ENCODE results near the gene TALDO1.

The TALDO1 gene

DNA sequence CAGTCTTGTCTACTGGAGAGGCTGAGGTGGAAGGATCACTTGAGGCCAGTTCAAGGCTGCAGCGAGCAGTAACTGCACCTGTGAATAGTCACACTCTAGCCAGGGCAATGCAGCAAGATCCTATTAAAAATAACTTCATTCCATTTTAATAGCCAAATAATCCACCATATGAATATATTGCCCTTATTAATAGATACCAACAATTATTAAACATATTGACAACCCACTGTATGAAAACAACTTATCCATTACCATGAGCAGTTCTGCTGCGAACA, 19.6 kb downstream of the TALDO1 start:
- no peak for TF ChIP-seq CTCF (IDR thresholded peaks at IDR 0.05; ENCODE audit: insufficient read depth, missing control alignments)
- DNase-seq (ENCODE audit: insufficient read length, low spot score), result no peak
- no peak for FAIRE-seq

GRCh38 chr11:767238-767637, 20.0 kb downstream of the TALDO1 start:
- DNase-seq (ENCODE audit: insufficient read length, low spot score), result no peak
- no peak for FAIRE-seq
- no peak for TF ChIP-seq CTCF (IDR thresholded peaks at IDR 0.05; ENCODE audit: insufficient read depth, missing control alignments)

- FAIRE-seq, result no peak
- no peak for TF ChIP-seq CTCF (IDR thresholded peaks at IDR 0.05; ENCODE audit: insufficient read depth, missing control alignments)
Measured at GRCh38 chr11:769887-770641, 22.8 kb downstream of the TALDO1 start.

DNA sequence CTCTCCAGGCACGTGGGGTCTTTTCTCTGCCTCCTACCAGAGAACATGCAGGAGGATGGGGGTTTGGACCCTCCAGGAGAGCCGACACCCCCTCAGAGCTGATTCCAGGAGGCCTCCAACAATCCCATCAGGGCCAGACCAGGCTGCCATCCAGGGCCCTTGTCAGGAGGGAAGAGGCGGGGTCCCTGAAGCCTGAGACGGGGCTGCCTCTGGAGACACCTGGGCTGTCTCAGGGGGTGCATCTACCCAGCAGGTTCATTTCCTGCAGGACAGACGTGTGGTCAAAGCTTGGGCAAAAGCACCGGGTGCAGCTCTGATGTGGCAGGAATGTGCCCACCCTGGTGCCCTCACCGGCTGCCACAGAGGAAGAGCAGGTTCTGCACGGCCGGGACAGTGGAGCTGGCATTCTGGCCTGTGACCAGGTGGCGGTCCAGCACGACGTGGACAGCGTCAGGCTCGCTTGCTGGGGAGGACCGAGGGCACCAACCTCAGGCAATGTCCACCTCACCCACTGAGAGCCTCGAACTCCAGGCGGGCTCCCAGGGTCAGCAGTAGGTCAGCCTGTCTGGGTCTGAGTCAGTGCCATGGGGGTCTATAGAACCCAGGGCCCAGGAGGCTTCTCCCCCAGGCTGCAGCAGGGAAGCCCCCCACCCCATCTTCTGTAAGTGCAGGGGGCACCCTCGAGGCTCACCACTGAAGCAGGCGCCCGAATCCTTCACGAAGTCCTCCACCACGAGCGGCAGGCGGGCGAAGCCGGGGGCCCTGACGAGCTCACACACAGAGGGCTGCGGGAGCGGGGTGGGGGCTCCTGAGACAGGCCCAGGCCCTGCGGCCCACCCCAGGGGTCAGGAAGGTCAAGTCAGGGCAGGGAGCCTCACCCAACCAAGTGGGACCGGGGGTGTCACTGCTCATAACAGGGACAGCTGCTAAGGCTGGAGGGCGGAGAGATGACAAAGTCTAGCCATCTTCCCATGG, 23.7 kb downstream of the TALDO1 start:
- DNase-seq (ENCODE audit: insufficient read length, low spot score), result no peak
- no peak for TF ChIP-seq CTCF (IDR thresholded peaks at IDR 0.05; ENCODE audit: insufficient read depth, missing control alignments)
- no peak for FAIRE-seq

More at GRCh38 chr11:769887-770641, 22.8 kb downstream of the TALDO1 start:
- DNase-seq (ENCODE audit: insufficient read length, low spot score), result no peak

GRCh38 chr11:771617-772204, 24.4 kb downstream of the TALDO1 start:
- no peak for FAIRE-seq

More at GRCh38 chr11:771617-772204, 24.4 kb downstream of the TALDO1 start:
- no peak for TF ChIP-seq CTCF (IDR thresholded peaks at IDR 0.05; ENCODE audit: insufficient read depth, missing control alignments)
- DNase-seq (ENCODE audit: insufficient read length, low spot score), result no peak

Data from D721Med (cell line).